SK-N-MC (cell line): Measurements from ENCODE around the gene CDH23.

Experiments used
- EZH2 ChIP-seq: fragments of 200-600 bp; sonication (generic); IDR thresholded peaks from one replicate; pipeline ENCODE4 v1.6.1; 2017; ENCODE audit warnings: antibody characterized with exemption
- FOXP2 ChIP-seq: optimal IDR thresholded peaks from 2 replicates; pipeline ENCODE3; 2011; ENCODE audit warnings: mild to moderate bottlenecking, moderate library complexity; ENCODE audit not compliant: insufficient read depth; ENCODE audit errors: extremely low read length, control extremely low read depth
- POLR2AphosphoS5 ChIP-seq: IDR thresholded peaks from 2 replicates; pipeline ENCODE4 v1.6.1; 2012; ENCODE audit warnings: mild to moderate bottlenecking, low read depth, low read length, borderline replicate concordance

DNA sequence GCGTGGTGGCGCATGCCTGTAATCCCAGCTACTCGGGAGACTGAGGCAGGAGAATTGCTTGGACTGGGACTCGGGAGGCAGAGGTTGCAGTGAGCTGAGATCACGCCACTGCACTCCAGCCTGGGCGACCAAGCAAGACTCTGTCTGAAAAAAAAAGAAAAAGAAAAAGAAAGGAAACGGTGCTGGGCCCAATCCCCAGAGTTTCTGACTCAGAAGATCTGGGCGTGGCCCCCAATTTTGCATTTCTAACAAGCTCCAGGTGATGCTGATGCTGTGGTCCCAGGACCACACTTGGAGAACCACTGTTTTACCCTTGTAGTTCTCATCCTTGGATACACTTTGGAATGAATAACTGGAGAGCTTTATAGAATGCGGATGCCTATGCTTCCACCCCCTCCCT, 243.9 kb downstream of the CDH23 start:
- TF ChIP-seq EZH2, result no peak
- TF ChIP-seq POLR2AphosphoS5, result no peak
- TF ChIP-seq FOXP2, result no peak
